Measurements from ENCODE around the gene MRPL36. TPM values are rescaled to one million over a fixed set of nuclear protein-coding genes. Genes with fewer than 3 reads are reported as not detected.
A peak's percentile ranks its signal among the peaks of the same experiment; 100 is the strongest.

The MRPL36 gene
- total RNA-seq, 1 donor from 2014 or later = 66.7 TPM

GRCh38 chr5:1833264-1834021, 33.8 kb upstream of the MRPL36 start:
- intact Hi-C loops (cut with micrococcal nuclease) = no loop called here
- DNase-seq (no peak), ATAC-seq (no peak)

GRCh38 chr5:1832511-1833250, 33.0 kb upstream of the MRPL36 start:
- intact Hi-C loops (cut with micrococcal nuclease) = no loop called here
- DNase-seq (peak; percentile 53), ATAC-seq (peak; percentile 77)

GRCh38 chr5:1831677-1832313, 32.2 kb upstream of the MRPL36 start:
- intact Hi-C loops (cut with micrococcal nuclease) = no loop called here
- ATAC-seq = no peak
- no peak for DNase-seq

- DNase-seq (no peak), ATAC-seq (no peak)
- intact Hi-C loops (cut with micrococcal nuclease) = no loop called here
Measured at GRCh38 chr5:1831257-1831656, 31.6 kb upstream of the MRPL36 start.

GRCh38 chr5:1830571-1831228, 31.1 kb upstream of the MRPL36 start:
- intact Hi-C loops (cut with micrococcal nuclease) = no loop called here
- DNase-seq (no peak), ATAC-seq (no peak)

- intact Hi-C loops (cut with micrococcal nuclease) = no loop called here
- DNase-seq (no peak), ATAC-seq (peak; percentile 7)
Measured at GRCh38 chr5:1827886-1828397, 28.3 kb upstream of the MRPL36 start.

GRCh38 chr5:1827025-1827885, 27.6 kb upstream of the MRPL36 start:
- intact Hi-C loops (cut with micrococcal nuclease) = no loop called here
- ATAC-seq (no peak), DNase-seq (no peak)

- ATAC-seq = no peak
- intact Hi-C loops (cut with micrococcal nuclease) = no loop called here
- no peak for DNase-seq
Measured at GRCh38 chr5:1826235-1826980, 26.8 kb upstream of the MRPL36 start.

- no peak for DNase-seq
- intact Hi-C loops (cut with micrococcal nuclease) = no loop called here
- ATAC-seq = no peak
Measured at GRCh38 chr5:1824903-1825841, 25.5 kb upstream of the MRPL36 start.

- ATAC-seq (no peak), DNase-seq (no peak)
- intact Hi-C loops (cut with micrococcal nuclease) = no loop called here
Measured at GRCh38 chr5:1824109-1824821, 24.6 kb upstream of the MRPL36 start.

GRCh38 chr5:1823381-1824034, 23.9 kb upstream of the MRPL36 start:
- intact Hi-C loops (cut with micrococcal nuclease) = no loop called here
- ATAC-seq (no peak), DNase-seq (no peak)

- DNase-seq = no peak
- intact Hi-C loops (cut with micrococcal nuclease) = no loop called here
- no peak for ATAC-seq
Measured at GRCh38 chr5:1821862-1822261, 22.2 kb upstream of the MRPL36 start.

- DNase-seq = no peak
- intact Hi-C loops (cut with micrococcal nuclease) = no loop called here
- ATAC-seq = no peak
Measured at GRCh38 chr5:1820926-1821325, 21.3 kb upstream of the MRPL36 start.

- ATAC-seq = peak; percentile 13
- no peak for DNase-seq
- intact Hi-C loops (cut with micrococcal nuclease) = no loop called here
Measured at GRCh38 chr5:1820381-1820780, 20.7 kb upstream of the MRPL36 start.

- intact Hi-C loops (cut with micrococcal nuclease) = no loop called here
- DNase-seq (no peak), ATAC-seq (no peak)
Measured at GRCh38 chr5:1819458-1819857, 19.8 kb upstream of the MRPL36 start.

GRCh38 chr5:1818784-1819183, 19.1 kb upstream of the MRPL36 start:
- ATAC-seq (no peak), DNase-seq (no peak)
- intact Hi-C loops (cut with micrococcal nuclease) = no loop called here

Measured in left ventricle myocardium superior (tissue), 1 donor.